HG03025 (cell line): ENCODE data around the gene LEP.
"Not testable (repeated sequence)": the region's sequence is repeated elsewhere in the genome, so short reads cannot be mapped to it uniquely, and the experiment has no call there.

Experiments used
- ATAC-seq: cut with Tn5 transposase; IDR thresholded peaks from one replicate; pipeline ENCODE4 v1.9.1; 2021; ENCODE audit warnings: mild to moderate bottlenecking, moderate library complexity; ENCODE audit not compliant: unreplicated experiment, low FRiP score

LEP gene

DNA sequence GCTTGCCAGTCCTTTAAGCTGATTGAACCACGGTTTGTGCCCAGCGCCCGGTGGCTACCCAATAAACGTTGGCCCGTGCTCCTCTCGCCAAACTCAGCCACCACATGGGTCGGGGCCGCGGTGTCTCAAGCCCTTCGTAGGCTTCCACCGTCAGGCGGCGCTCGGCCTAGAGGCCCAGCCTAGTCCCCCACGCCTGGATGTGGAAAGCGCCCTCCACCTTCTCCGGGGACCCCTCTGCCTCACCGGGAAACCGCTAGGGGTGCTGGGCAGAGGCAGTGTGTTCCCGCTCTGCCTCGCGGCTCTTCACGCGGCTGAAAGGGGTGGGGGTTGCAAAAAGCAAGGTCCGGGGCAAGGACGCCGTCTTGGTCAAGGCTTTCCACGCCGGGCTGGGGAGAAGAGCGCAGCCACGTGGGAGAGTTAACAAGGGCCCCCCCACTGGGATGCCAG lies 29.8 kb downstream of the LEP start:
- no peak for ATAC-seq

GRCh38 chr7:128271471-128271941 lies 30.4 kb downstream of the LEP start:
- ATAC-seq: no peak

GRCh38 chr7:128271942-128272481 lies 30.9 kb downstream of the LEP start:
- ATAC-seq: no peak

- no peak for ATAC-seq
Measured at GRCh38 chr7:128274246-128274883, 33.3 kb downstream of the LEP start.

DNA sequence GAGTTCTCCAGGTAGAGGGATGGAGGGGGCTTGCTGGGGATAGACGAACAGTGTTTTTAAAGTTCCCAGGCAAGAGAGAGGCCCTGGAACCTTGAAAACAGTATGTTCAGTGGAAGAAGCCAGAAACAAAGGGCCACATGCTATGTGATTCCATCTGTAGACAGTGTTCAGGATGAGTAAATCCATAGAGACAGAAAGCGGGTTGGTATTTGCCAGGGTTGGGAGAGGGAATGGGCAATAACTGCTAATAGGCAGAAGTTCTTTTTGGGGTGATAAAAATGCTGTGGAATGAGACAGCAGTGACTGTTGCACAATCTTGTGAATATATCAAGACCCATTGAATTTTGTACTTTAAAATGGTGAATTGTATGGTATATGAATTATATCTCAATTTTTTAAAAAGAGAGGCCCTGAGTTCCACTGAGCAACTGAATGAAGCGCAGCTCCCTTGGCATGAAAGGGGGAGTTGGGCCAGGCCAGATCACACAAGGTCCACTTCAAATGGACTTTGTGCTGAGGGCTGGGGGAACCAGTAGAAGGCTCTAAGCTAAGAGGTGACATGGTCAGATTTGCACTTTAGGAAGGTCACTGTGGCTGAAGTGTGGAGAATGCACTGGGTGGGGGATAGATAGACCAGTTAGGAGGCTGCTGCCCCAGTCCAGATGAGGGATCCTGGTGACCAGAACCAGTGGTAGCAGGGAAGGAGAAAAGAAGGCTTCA lies 34.0 kb downstream of the LEP start:
- ATAC-seq: no peak

DNA sequence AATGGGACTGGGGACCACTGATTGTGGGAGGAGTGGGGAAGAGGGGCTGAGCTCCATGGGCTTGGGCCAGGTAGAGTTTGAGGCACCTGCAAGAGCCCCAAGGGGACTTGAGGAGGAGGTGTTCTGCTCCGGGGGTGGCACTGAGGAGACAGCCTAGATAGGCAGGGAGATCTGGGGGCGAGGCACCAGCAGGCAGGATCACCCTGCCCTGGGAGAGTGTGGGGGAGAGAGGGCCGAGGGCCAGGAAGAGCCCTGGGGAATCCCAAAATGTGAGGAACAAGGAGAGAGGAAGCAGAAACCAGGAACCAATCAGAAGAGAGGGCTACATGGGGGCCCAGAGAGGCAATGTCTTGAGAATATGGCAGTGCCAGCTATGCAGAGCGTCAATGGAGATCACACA lies 34.6 kb downstream of the LEP start:
- ATAC-seq: no peak

DNA sequence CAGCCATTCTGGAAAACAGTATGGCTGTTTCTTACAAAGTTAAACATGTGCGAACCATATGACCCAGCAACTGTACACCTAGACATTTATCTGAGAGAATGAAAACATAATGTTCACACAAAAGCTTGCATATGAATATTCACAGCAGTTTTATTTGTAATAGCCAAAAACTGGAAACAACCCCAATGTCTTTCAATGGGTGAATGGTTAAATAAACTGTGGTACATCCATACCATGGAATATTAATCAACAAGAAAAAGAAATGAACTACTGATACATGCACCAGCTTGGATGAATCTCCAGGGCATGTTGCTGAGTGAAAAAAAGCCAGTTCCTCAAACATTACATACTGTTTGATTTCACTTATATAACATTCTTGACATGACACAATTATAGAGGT lies 37.3 kb downstream of the LEP start:
- ATAC-seq: no peak

DNA sequence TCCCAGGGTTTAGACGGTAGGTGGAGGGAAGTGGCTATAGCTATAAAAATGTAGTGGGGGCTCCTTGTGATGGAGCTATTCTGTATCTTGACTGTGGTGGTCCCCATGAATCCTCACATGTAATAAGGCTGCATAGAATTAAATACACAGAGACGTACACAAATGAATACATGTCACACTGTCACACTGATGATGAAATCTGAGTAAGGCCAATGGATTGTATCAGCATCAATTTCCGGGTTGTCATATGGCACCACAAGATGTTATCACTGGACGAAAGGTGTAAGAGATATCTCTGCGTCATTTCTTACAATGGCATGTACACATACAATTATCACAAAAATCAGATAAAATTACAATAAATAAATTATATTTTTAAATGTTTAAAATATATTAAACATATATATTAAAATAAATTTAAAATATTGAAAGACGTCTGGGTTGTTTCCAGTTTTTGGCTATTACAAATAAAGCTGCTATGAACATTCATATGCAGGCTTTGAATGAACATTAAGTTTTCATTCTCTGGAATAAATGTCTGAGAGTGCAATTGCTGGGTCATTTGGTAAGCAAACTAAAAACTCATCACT lies 38.1 kb downstream of the LEP start:
- ATAC-seq: no peak

GRCh38 chr7:128280451-128280850 lies 39.4 kb downstream of the LEP start:
- not testable (repeated sequence) for ATAC-seq

- ATAC-seq: no peak
Measured at GRCh38 chr7:128281605-128282380, 40.7 kb downstream of the LEP start.

DNA sequence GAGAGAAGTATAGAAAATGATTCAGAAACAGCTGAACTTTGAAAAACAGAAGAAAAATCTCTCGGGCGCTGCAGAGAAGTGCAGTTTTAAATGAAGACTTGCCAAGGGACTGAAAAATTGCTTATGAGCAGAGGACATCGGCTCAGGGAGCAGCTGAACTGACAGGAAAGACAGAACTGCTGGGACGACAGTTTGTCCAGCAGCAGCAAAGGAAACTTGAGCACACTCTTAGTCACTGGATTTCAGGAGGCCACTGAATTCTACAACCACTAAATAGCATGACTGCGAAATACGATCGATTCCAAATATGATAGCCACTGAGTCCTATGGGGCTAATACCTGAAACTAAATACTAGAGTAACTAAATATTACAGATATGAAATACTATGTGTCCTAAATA lies 43.0 kb downstream of the LEP start:
- no peak for ATAC-seq

DNA sequence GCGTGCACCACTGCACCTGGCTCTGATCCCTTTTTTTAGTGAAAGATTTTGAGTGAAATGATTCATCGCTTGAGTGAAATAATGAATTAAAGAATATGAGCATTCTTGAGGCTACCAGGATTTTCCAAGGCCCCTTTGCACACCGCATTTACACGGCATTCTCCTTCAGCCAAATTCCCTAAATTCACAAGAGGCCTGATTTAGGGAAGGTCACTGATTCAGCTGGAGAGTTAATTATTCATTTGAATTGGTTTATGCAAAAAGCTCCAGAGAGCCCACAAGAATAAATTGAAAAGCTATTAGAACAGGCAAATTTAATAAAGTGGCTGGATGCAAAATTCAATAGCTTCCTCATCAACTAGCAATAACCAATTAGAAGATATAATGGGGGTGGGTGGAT lies 46.5 kb downstream of the LEP start:
- ATAC-seq: no peak

- ATAC-seq: not testable (repeated sequence)
Measured at GRCh38 chr7:128298004-128298403, 56.9 kb downstream of the LEP start.

GRCh38 chr7:128299109-128299607 lies 58.1 kb downstream of the LEP start:
- no peak for ATAC-seq

DNA sequence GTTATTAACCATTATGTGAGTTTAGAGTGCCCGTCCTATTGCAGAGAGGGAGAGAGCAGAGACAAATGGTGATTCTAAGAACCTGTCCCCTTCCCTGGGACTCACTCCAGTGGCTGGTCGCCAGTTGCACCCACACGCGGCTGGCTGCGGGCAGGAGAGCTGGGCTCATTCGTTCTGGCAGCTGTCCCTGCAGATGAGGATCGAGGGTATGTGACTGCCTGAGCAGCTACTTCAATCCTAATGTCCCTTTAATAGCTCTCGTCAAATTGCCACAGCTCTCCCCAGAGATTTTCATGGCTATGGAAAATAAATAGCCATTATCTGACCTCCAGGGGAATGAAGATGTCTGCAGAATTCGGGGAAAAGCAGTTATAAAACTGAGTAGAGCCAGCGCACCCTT lies 61.1 kb downstream of the LEP start:
- ATAC-seq: no peak

DNA sequence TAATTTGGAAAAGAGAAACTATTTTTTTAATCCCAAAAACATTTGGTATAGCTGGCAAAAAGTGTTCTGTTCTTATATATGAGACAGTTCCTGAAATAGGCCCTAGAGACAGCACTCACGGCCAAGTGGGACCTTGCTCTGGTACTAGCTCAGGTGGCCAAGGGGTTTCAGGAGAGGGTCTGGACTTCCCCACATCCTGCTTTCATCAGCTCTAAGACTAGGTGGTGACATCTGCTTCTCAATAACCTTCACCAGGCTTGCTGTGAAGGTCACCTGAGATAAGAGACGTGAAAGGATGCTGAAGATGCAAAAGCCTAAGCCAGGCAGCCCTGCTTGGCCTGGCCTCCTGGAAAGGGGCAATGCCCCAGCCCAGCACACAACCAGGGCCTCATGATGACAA lies 62.1 kb downstream of the LEP start:
- ATAC-seq: no peak

- ATAC-seq: no peak
Measured at GRCh38 chr7:128303643-128304042, 62.6 kb downstream of the LEP start.

- no peak for ATAC-seq
Measured at GRCh38 chr7:128304212-128304611, 63.1 kb downstream of the LEP start.

- no peak for ATAC-seq
Measured at GRCh38 chr7:128307061-128307460, 66.0 kb downstream of the LEP start.
